Activated CD8-positive, alpha-beta T cell treated with anti-CD3 and anti-CD28 coated beads for 36 hours (primary cell): ENCODE data around the gene MYOM3. TPM values are rescaled to one million over a fixed set of nuclear protein-coding genes. Genes with fewer than 3 reads are reported as not detected.

Experiments used
- ATAC-seq: fragments of 200-7000 bp; cut with Tn5 transposase; one replicate; pipeline ENCODE4 v1.10.0; 2021; ENCODE audit warnings: mild to moderate bottlenecking, moderate library complexity
- CTCF ChIA-PET: fragments of 350-600 bp; sonication (Branson Sonifier 250); formaldehyde crosslinking; loops from one replicate; lab custom pipeline; 2021; ENCODE audit warnings: antibody characterized with exemption; lab: Charles Lee
- POLR2A ChIA-PET: fragments of 350-600 bp; sonication (Branson Sonifier 250); formaldehyde crosslinking; loops from one replicate; lab custom pipeline; 2021; ENCODE audit warnings: antibody characterized with exemption; lab: Charles Lee
- DNase-seq: peaks from one replicate; pipeline ENCODE4 v3.0.0-alpha.2; 2020
- H3K27ac Mint-ChIP-seq: one replicate; pipeline ENCODE4 v1.8.0; 2021; ENCODE audit warnings: mild to moderate bottlenecking, mixed read lengths
- H3K27me3 Mint-ChIP-seq: one replicate; pipeline ENCODE4 v1.8.0; 2021; ENCODE audit warnings: mixed read lengths
- H3K36me3 Mint-ChIP-seq: one replicate; pipeline ENCODE4 v1.8.0; 2021; ENCODE audit warnings: low read depth, mixed read lengths
- H3K4me1 Mint-ChIP-seq: one replicate; pipeline ENCODE4 v1.8.0; 2021; ENCODE audit warnings: low read depth, mixed read lengths
- H3K4me3 Mint-ChIP-seq: one replicate; pipeline ENCODE4 v1.8.0; 2021; ENCODE audit warnings: mild to moderate bottlenecking, moderate library complexity, mixed read lengths
- H3K9me3 Mint-ChIP-seq: one replicate; pipeline ENCODE4 v1.8.0; 2021; ENCODE audit warnings: mixed read lengths
- intact Hi-C: fragments of 100-400 bp; cut with micrococcal nuclease; formaldehyde crosslinking; loops from one replicate; pipeline ENCODE4 v1.10.0; 2022
- total RNA-seq, 2 experiments: library from RNA; stranded (reverse); gene quantifications; one replicate each; pipeline ENCODE4 v1.2.3, GENCODE V29; 2021
- TF ChIP-seq, protein P1 (sequence below): fragments of 200-600 bp; IDR thresholded peaks from one replicate; pipeline ENCODE4 v1.8.0; 2022; ENCODE audit warnings: antibody characterized with exemption, mild to moderate bottlenecking

The MYOM3 gene
- total RNA-seq, 2 experiments from 2014 or later: not detected

- Mint-ChIP-seq H3K9me3 (no peaks in the 10 kb centered on the region), H3K4me3 (no peak overlapping the region), H3K36me3 (no peaks in the 10 kb centered on the region), H3K27ac (no peak overlapping the region), H3K27me3 (peaks cover 12% of the 10 kb centered on the region), H3K4me1 (no peaks in the 10 kb centered on the region)
- TF ChIP-seq, protein P1, sequence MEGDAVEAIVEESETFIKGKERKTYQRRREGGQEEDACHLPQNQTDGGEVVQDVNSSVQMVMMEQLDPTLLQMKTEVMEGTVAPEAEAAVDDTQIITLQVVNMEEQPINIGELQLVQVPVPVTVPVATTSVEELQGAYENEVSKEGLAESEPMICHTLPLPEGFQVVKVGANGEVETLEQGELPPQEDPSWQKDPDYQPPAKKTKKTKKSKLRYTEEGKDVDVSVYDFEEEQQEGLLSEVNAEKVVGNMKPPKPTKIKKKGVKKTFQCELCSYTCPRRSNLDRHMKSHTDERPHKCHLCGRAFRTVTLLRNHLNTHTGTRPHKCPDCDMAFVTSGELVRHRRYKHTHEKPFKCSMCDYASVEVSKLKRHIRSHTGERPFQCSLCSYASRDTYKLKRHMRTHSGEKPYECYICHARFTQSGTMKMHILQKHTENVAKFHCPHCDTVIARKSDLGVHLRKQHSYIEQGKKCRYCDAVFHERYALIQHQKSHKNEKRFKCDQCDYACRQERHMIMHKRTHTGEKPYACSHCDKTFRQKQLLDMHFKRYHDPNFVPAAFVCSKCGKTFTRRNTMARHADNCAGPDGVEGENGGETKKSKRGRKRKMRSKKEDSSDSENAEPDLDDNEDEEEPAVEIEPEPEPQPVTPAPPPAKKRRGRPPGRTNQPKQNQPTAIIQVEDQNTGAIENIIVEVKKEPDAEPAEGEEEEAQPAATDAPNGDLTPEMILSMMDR: no peak
- ChIA-PET POLR2A (no interaction called here), CTCF (interaction anchor here (1.0 to 1.7 kb wide), 3 partner anchors 33 to 273 kb away, joined by 3 to 6 read pairs (median 4); no protein-coding TSS in a partner anchor)
- ATAC-seq: no peak
- intact Hi-C loops: no loop called here
- DNase-seq: no peak
Observed at GRCh38 chr1:24117722-24118409, 5.9 kb upstream of the MYOM3 start.

- Mint-ChIP-seq H3K9me3 (no peaks in the 10 kb centered on the region), H3K27ac (no peak overlapping the region), H3K4me1 (peaks cover 5% of the 10 kb centered on the region), H3K4me3 (no peak overlapping the region), H3K27me3 (peaks cover 12% of the 10 kb centered on the region), H3K36me3 (no peaks in the 10 kb centered on the region)
- ATAC-seq (no peak), DNase-seq (no peak)
- CTCF ChIA-PET: interaction anchor here (1.4 to 1.7 kb wide), 2 partner anchors 46 to 274 kb away, joined by 4 to 6 read pairs; no protein-coding TSS in a partner anchor
- intact Hi-C loops: no loop called here
- TF ChIP-seq, protein P1: no peak
- POLR2A ChIA-PET: no interaction called here
Observed at GRCh38 chr1:24117132-24117531, 5.2 kb upstream of the MYOM3 start.

DNA sequence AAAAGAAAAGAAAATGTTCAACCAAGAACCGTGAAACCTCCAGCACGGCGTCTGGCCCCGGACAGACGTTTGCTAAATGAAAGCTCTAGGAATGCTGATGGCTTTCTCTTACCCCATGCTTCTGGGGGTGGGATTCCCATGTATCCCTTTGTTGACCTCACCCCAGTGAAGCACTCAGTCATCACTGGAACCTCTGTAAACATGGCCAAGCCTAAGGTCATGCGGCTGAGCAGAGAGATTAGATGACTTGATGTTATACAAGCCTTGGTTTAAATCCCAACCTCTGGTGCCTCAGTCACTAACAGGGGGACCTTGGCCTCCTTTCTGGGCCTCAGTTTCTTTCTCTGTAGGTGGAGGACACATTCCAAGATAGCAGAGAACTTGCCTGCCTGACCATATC, 2.8 kb upstream of the MYOM3 start:
- intact Hi-C loops: no loop called here
- CTCF ChIA-PET: interaction anchor here (0.7 kb wide), 1 partner anchor 44 kb away, joined by 3 read pairs; no protein-coding TSS in a partner anchor
- H3K9me3 Mint-ChIP-seq: no peaks in the 10 kb centered on the region
- no peak for ATAC-seq
- TF ChIP-seq, protein P1: no peak
- H3K27ac Mint-ChIP-seq: no peak overlapping the region
- H3K4me3 Mint-ChIP-seq: no peak overlapping the region
- H3K36me3 Mint-ChIP-seq: no peaks in the 10 kb centered on the region
- DNase-seq: no peak
- POLR2A ChIA-PET: interaction anchor here (1.2 kb wide), 1 partner anchor 9 kb away, joined by 7 read pairs; no protein-coding TSS in a partner anchor
- H3K27me3 Mint-ChIP-seq: peaks cover 15% of the 10 kb centered on the region
- H3K4me1 Mint-ChIP-seq: peaks cover 5% of the 10 kb centered on the region

DNA sequence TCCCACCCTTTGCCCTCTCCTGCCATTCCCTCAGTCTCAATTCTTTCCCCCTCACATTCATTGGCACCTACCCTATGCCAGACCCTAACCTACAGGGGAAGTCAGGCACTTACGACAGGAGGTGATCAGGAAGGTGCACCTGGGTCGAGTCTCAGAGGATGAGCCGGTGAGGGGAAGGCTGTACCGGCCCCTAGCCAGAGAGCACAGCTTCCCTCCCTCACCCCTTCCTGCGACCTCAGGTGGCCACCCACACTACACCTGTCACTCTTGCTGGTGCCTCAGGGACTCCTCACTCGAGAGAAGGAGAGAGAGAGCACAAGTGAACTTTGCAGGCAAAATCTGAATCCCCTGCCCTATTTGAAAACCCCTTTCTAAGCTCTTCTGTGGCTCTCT, 1.7 kb upstream of the MYOM3 start:
- intact Hi-C loops: no loop called here
- Mint-ChIP-seq H3K4me3 (no peak overlapping the region), H3K4me1 (peaks cover 5% of the 10 kb centered on the region), H3K27me3 (peaks cover 15% of the 10 kb centered on the region), H3K27ac (no peak overlapping the region), H3K9me3 (no peaks in the 10 kb centered on the region), H3K36me3 (no peaks in the 10 kb centered on the region)
- ATAC-seq (no peak), DNase-seq (no peak)
- POLR2A ChIA-PET: interaction anchor here (1.0 kb wide), 1 partner anchor 51 kb away, joined by 4 read pairs; no protein-coding TSS in a partner anchor
- TF ChIP-seq, protein P1: no peak
- CTCF ChIA-PET: interaction anchor here (0.6 to 2.7 kb wide), 3 partner anchors 10 to 43 kb away, joined by 3 to 19 read pairs (median 3); no protein-coding TSS in a partner anchor
